ENCODE measurements around the gene BBS1. TPM values are rescaled to one million over a fixed set of nuclear protein-coding genes. Genes with fewer than 3 reads are reported as not detected.
A peak's percentile ranks its signal among the peaks of the same experiment; 100 is the strongest.
"Not testable (repeated sequence)": the region's sequence is repeated elsewhere in the genome, so short reads cannot be mapped to it uniquely, and the experiment has no call there.

The BBS1 gene
- total RNA-seq, 2 experiments from 2014 or later: 7.7 to 13.1 TPM

DNA sequence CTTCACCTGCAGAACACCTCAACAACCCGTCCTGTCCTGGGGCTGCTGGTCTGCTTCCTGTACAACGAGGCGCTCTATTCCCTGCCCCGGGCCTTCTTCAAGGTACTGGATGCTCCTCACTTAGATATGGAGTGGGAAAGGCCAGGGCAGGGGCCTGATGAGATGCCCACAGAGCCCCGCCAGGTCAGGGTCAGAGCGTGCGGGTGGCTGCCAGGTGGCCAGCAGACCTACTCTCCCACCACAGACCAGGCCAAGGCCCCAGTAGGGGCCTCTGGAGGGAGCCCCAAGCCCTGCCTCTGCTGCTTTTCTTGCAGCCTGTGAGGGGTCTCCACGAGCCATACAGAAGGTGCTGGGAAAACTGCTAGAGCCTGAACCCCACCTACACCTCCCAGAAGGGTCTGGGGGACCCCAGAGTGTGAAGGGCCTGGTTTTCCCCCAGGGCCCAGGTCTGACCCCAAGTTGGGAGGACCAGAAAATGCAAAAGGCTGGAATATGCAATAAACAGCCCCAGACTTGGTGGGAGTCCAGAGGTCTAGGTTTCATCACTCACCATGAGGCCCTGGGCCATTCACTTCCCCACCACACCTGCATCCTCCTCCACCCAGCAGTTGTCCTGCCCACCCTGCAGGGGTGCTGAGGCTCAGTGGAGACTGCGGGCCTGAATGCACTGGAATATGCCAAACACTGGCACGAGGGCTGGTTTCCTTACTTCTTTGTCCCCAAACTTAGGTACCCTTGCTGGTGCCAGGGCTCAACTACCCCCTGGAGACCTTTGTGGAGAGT, 20.7 kb downstream of the BBS1 start:
- H3K4me1 Mint-ChIP-seq: no peaks in the 10 kb centered on the region
- no peaks in the 10 kb centered on the region for H3K36me3 Mint-ChIP-seq
- DNase-seq: no peak
- H3K9me3 Mint-ChIP-seq: no peaks in the 10 kb centered on the region
- no peak overlapping the region for H3K27ac Mint-ChIP-seq
- no peaks in the 10 kb centered on the region for H3K27me3 Mint-ChIP-seq
- no peak overlapping the region for H3K4me3 Mint-ChIP-seq

- Mint-ChIP-seq H3K27ac (no peak overlapping the region), H3K4me1 (no peaks in the 10 kb centered on the region), H3K27me3 (no peaks in the 10 kb centered on the region), H3K9me3 (no peaks in the 10 kb centered on the region), H3K4me3 (no peak overlapping the region), H3K36me3 (no peaks in the 10 kb centered on the region)
- no peak for DNase-seq
Measured at GRCh38 chr11:66531841-66532240, 21.4 kb downstream of the BBS1 start.

- Mint-ChIP-seq H3K4me3 (no peak overlapping the region), H3K9me3 (no peaks in the 10 kb centered on the region), H3K4me1 (no peaks in the 10 kb centered on the region), H3K27me3 (no peaks in the 10 kb centered on the region), H3K36me3 (peaks cover 2% of the 10 kb centered on the region), H3K27ac (no peak overlapping the region)
- DNase-seq: no peak
Measured at GRCh38 chr11:66532784-66533183, 22.3 kb downstream of the BBS1 start.

GRCh38 chr11:66539170-66539869, 28.9 kb downstream of the BBS1 start:
- Mint-ChIP-seq H3K9me3 (no peaks in the 10 kb centered on the region), H3K27me3 (no peaks in the 10 kb centered on the region), H3K4me3 (no peak overlapping the region), H3K27ac (no peak overlapping the region), H3K36me3 (peaks cover 2% of the 10 kb centered on the region), H3K4me1 (peaks cover 13% of the 10 kb centered on the region)
- no peak for DNase-seq

GRCh38 chr11:66539870-66540213, 29.4 kb downstream of the BBS1 start:
- H3K9me3 Mint-ChIP-seq: no peaks in the 10 kb centered on the region
- H3K27me3 Mint-ChIP-seq: no peaks in the 10 kb centered on the region
- no peak overlapping the region for H3K4me3 Mint-ChIP-seq
- peaks cover 2% of the 10 kb centered on the region for H3K36me3 Mint-ChIP-seq
- no peak overlapping the region for H3K27ac Mint-ChIP-seq
- no peak for DNase-seq
- peaks cover 15% of the 10 kb centered on the region for H3K4me1 Mint-ChIP-seq

GRCh38 chr11:66540598-66540997, 30.2 kb downstream of the BBS1 start:
- H3K4me1 Mint-ChIP-seq: peaks cover 19% of the 10 kb centered on the region
- not testable (repeated sequence) for H3K27ac Mint-ChIP-seq, H3K9me3 Mint-ChIP-seq, H3K27me3 Mint-ChIP-seq, DNase-seq, H3K36me3 Mint-ChIP-seq, H3K4me3 Mint-ChIP-seq

DNA sequence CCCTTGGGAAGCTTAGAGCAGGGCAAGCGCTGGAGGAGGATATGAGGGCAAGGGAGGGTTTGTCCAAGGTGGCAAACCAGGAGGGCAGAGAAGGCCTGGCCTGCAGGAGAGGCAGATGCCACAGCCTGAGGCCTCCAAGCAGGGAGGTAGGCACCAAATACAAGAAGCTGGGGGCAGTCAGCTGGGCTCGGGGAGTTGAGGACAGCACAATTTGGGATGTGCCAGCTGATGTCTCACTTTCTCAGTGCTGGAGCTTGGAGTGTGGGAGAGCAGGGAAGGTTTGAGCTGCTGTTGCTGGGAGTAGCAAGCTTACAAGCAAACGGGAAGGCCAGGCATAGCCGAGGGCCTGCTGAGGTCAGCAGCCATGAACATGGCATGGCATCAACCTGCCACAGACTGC, 31.5 kb downstream of the BBS1 start:
- H3K9me3 Mint-ChIP-seq: no peaks in the 10 kb centered on the region
- peaks cover 2% of the 10 kb centered on the region for H3K36me3 Mint-ChIP-seq
- no peak for DNase-seq
- no peaks in the 10 kb centered on the region for H3K27me3 Mint-ChIP-seq
- no peak overlapping the region for H3K4me3 Mint-ChIP-seq
- H3K27ac Mint-ChIP-seq: no peak overlapping the region
- H3K4me1 Mint-ChIP-seq: peaks cover 21% of the 10 kb centered on the region

DNA sequence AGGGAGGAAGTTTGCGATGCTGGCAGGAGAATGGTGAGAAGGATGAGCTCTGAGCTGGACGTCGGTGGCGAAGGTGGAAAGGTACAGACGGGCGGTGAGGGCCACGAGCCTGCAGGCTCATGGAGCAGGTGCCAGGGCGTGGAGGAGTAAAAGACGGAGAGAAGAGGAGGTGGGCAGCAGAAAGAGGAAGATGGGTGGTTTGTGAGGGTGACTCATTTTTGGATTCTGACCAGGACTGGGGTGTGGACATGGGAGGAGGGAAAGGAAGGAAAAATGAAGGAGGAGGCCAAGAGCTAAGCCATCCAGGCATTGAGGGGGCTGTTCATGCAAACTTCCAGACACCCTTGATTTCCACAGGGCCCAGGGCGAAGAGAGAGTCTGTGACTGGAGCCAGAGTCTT, 31.9 kb downstream of the BBS1 start:
- no peak for DNase-seq
- H3K27ac Mint-ChIP-seq: no peak overlapping the region
- H3K4me1 Mint-ChIP-seq: peaks cover 21% of the 10 kb centered on the region
- peaks cover under 1% of the 10 kb centered on the region for H3K36me3 Mint-ChIP-seq
- H3K4me3 Mint-ChIP-seq: no peak overlapping the region
- no peaks in the 10 kb centered on the region for H3K27me3 Mint-ChIP-seq
- H3K9me3 Mint-ChIP-seq: no peaks in the 10 kb centered on the region

DNA sequence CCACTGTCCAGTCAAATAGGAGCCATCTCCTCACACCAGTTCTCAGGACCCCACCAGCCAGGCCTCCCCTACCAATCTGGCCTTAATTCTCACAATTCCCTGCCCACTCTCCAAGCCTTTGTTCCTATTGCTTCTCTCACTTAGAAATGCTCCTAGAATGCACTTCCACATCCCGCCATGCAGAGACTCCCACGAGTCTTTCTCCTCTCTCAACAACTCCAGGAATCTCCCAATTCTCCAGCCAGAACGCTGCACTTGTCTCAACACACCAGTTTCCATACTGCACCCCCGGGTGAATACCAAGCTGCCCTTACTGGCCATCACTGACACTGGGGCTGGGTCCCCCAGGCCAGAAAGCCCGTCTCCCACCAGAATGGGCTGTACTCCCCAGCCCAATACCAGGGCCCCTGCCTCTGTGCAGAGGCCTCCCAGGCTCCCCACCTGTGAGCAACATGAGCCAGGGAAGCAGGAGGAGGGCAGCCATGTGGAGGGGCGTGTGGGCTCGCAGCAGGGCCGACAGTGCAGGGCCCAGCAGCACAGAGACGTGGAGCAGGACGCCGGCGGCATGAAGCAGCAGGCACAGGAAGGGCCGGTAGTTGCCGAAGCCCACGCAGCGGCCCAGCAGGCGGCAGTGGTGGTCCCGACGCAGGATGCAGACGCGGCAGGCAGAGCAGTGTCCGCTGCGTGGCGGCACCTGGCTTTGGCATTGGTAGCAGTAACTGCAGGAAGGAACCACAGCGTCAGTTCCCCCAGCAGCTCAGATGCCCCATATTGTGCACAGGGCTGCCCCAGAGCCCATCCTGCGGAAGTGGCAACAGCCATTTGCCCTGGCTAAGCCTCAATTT, 33.0 kb downstream of the BBS1 start:
- Mint-ChIP-seq H3K4me1 (peaks cover 21% of the 10 kb centered on the region), H3K27ac (peak overlapping the region; percentile 84), H3K9me3 (no peaks in the 10 kb centered on the region), H3K36me3 (no peaks in the 10 kb centered on the region), H3K27me3 (no peaks in the 10 kb centered on the region), H3K4me3 (peak overlapping the region; percentile 67)
- DNase-seq: peak; percentile 76

DNA sequence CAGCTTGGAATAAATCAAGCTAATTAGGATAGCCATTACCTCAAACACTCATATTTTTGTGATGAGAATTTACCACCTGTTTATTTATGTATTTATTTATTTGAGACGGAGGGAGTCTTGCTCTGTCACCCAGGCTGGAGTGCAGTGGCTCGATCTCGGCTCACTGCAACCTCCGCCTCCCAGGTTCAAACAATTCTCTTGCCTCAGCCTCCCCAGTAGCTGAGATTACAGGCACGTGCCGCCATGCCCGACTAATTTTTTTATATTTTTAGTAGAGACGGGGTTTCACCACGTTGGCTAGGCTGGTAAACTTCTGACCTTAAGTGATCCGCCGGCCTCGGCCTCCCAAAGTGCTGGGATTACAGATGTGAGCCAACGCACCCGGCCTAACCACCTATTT, 34.5 kb downstream of the BBS1 start:
- H3K4me1 Mint-ChIP-seq: peaks cover 21% of the 10 kb centered on the region
- peak overlapping the region; percentile 69 for H3K27ac Mint-ChIP-seq
- H3K4me3 Mint-ChIP-seq: peak overlapping the region; percentile 90
- not testable (repeated sequence) for H3K27me3 Mint-ChIP-seq, H3K9me3 Mint-ChIP-seq, H3K36me3 Mint-ChIP-seq, DNase-seq

DNA sequence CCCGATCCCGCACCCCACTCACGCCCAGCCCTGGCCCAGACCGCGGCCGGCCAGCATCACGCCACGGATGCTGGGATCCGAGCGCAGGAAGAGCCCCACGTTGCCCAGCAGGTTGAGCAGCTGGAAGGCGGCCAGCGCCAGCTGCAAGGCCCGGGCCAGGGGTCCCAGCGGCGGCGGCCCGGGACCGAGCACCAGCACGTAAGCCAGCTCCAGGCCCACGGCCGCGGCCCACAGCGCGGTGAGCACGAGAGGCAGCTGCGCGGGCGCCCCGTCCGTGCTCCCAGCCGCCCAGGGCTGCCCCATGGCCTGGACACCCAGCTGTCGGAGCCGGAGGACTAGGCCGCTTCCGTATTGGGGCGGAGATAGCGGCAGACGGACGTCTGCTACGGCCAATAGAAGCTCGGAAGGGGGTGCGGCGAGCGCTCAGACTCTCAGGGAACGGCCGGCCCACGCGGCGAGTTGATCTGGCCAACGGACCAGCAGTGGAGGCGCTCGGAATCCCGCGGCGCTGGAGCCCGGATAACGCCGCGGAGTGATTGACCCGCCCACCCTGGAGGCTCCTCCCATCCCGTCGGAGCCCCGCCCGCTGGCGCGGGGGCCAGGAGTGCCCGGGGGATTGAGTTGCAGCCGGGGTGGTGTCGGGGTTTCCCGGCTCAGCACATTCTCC, 35.4 kb downstream of the BBS1 start, which contains the start of gene ZDHHC24:
ZDHHC24 (minus strand) TSS at position 348 of the 667 bp plus-strand sequence; CDS start at position 303, 45 bp downstream.
- DNase-seq: peak; percentile 95
- H3K36me3 Mint-ChIP-seq: no peaks in the 10 kb centered on the region
- H3K9me3 Mint-ChIP-seq: no peaks in the 10 kb centered on the region
- peak within 1 kb of the TSS; percentile 69 for H3K27ac Mint-ChIP-seq
- H3K27me3 Mint-ChIP-seq: no peaks in the 10 kb centered on the region
- peak within 1 kb of the TSS; percentile 90 for H3K4me3 Mint-ChIP-seq
- peaks cover 21% of the 10 kb centered on the region for H3K4me1 Mint-ChIP-seq

- DNase-seq: no peak
- Mint-ChIP-seq H3K9me3 (no peaks in the 10 kb centered on the region), H3K27ac (peak within 1 kb of the TSS; percentile 32), H3K27me3 (no peaks in the 10 kb centered on the region), H3K36me3 (no peaks in the 10 kb centered on the region), H3K4me3 (peak within 1 kb of the TSS; percentile 90), H3K4me1 (peaks cover 21% of the 10 kb centered on the region)
Measured at GRCh38 chr11:66546368-66546965, 36.0 kb downstream of the BBS1 start, which contains the start of gene ACTN3. TSS of gene ACTN3 (plus strand) at chr11:66546903. CDS start at chr11:66546938, 35 bp downstream.

DNA sequence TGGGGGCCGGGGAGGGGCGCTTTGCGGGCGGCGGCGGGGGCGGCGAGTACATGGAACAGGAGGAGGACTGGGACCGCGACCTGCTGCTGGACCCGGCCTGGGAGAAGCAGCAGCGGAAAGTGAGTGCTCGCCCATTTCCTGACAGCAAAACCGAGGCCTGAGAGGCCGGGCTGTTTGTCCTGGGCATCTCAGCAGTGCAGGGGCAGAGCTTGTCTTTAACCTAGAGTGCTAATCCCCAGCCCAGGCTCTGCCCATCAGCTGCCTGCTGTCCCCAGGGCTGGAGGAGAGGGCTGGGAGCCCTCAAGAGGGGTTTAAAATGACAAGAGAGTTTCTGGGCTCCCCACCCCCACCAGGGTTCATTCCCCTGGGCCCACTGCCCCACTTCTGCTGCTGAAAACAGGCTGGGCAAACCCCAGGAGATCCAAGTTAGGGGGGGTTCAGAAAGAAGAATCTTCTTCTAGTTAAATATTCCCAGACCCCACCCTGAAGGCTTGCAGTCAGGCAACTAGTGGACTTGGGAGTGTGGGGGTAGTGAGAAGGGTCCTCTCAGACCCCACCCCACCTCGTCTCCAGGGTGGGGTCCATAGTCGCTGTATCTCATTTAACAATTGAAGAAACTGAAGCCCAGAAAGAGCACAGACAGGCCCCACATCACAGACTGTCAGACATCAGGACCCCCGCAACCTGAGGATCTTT, 36.7 kb downstream of the BBS1 start:
- peaks cover 21% of the 10 kb centered on the region for H3K4me1 Mint-ChIP-seq
- no peaks in the 10 kb centered on the region for H3K27me3 Mint-ChIP-seq
- peak overlapping the region; percentile 90 for H3K4me3 Mint-ChIP-seq
- DNase-seq: no peak
- H3K27ac Mint-ChIP-seq: no peak overlapping the region
- no peaks in the 10 kb centered on the region for H3K9me3 Mint-ChIP-seq
- H3K36me3 Mint-ChIP-seq: no peaks in the 10 kb centered on the region

DNA sequence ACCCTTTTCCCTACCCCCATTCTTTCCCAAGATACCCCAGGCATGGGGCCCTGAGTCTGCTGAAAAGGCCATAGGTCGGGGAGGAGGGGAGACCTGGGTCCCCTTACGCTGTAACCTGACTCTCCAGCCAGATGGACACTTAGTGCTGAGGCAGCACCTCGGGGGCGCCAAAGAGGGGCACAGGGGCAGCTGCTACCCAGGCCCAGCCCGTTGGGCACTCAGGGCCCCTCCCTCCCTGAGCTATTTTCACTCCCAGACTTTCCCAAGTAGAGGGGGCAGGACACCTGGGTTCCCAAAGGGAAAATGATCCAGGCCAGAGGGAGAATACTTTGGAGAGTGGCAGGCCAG, 37.2 kb downstream of the BBS1 start:
- Mint-ChIP-seq H3K4me3 (no peak overlapping the region), H3K4me1 (peaks cover 21% of the 10 kb centered on the region), H3K9me3 (no peaks in the 10 kb centered on the region), H3K27ac (no peak overlapping the region), H3K27me3 (no peaks in the 10 kb centered on the region), H3K36me3 (no peaks in the 10 kb centered on the region)
- DNase-seq: no peak
